Testis (tissue), 2 donors: Measurements from ENCODE around the gene ART5.

Experiments
- POLR2A ChIP-seq: fragments of 450-650 bp; IDR thresholded peaks from one replicate; pipeline ENCODE4 v1.6.1; 2017; ENCODE audit warnings: antibody characterized with exemption, mild to moderate bottlenecking, moderate library complexity
- TF ChIP-seq, protein P1 (sequence below), 3 experiments: fragments of 450-650 bp in 2 of 3; fragments of 200-600 bp in 1 of 3; sonication (generic) in 1 of 3; IDR thresholded peaks; one replicate each; pipeline ENCODE4 v1.5.1; 2016 to 2019; ENCODE audit warnings: antibody characterized with exemption in 3 of 3, mild to moderate bottlenecking in 2 of 3, moderate library complexity in 1 of 3

- TF ChIP-seq, protein P1, sequence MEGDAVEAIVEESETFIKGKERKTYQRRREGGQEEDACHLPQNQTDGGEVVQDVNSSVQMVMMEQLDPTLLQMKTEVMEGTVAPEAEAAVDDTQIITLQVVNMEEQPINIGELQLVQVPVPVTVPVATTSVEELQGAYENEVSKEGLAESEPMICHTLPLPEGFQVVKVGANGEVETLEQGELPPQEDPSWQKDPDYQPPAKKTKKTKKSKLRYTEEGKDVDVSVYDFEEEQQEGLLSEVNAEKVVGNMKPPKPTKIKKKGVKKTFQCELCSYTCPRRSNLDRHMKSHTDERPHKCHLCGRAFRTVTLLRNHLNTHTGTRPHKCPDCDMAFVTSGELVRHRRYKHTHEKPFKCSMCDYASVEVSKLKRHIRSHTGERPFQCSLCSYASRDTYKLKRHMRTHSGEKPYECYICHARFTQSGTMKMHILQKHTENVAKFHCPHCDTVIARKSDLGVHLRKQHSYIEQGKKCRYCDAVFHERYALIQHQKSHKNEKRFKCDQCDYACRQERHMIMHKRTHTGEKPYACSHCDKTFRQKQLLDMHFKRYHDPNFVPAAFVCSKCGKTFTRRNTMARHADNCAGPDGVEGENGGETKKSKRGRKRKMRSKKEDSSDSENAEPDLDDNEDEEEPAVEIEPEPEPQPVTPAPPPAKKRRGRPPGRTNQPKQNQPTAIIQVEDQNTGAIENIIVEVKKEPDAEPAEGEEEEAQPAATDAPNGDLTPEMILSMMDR (IDR thresholded peaks at IDR 0.05), result no peak
- no peak for TF ChIP-seq POLR2A
These were observed 10.5 kb downstream of the ART5 start for GRCh38 chr11:3631331-3631730.
